HL-60 (cell line): ENCODE results near the gene TMPRSS6.
A peak's percentile ranks its signal among the peaks of the same experiment; 100 is the strongest.

Experiments used
- POLR2AphosphoS5 ChIP-seq: IDR thresholded peaks from 2 replicates; pipeline ENCODE4 v1.6.1; 2012; ENCODE audit warnings: low read depth
- TF ChIP-seq, protein P1 (sequence below): IDR thresholded peaks from one replicate; pipeline ENCODE4 v1.5.1; 2011; ENCODE audit warnings: low read length, control low read depth, inconsistent platforms; ENCODE audit not compliant: insufficient read depth

DNA sequence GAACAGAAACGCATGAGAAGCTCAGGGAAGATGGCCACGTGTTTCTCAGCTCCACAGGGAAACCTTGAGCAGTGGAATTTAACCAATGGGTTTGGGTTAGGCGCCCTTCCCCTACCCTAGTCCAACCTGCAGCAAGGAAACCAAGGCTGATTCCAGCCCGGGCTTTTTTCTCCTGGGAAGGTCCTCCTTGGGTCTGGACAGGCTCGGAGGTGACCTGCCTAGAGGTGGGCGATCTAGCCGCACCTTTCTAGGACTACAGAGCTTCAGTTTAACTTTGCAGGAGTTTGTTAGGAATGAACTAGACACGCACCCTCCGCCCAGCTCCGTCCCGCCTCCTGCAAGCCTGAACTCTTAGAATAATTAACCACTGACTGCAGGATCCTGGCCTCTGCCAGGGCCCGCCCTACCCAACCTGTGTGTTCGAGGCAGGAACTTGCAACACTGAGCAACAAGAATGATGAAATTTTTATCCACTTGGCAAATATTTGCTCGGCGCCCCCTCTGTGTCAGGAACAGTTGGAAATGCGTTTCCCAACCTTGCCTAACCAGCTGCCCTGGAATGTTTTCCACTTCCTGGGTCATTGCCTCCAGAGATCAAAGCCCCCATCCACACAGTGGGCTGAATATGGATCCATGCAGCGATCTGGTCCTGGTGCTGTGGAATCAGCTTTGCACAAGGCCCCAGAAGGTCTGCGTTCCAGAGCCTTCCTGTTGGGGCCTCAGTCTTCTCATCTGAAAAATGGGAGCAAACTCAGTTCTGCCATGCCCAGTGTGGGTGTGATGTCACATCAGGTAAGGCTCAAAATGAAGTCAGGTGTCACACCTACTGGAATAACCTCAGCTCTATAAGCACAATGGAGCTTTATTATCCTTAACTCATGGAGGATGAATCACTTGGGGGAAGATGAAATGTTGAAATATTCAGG is 76.7 kb downstream of the TMPRSS6 start:
- TF ChIP-seq, protein P1, sequence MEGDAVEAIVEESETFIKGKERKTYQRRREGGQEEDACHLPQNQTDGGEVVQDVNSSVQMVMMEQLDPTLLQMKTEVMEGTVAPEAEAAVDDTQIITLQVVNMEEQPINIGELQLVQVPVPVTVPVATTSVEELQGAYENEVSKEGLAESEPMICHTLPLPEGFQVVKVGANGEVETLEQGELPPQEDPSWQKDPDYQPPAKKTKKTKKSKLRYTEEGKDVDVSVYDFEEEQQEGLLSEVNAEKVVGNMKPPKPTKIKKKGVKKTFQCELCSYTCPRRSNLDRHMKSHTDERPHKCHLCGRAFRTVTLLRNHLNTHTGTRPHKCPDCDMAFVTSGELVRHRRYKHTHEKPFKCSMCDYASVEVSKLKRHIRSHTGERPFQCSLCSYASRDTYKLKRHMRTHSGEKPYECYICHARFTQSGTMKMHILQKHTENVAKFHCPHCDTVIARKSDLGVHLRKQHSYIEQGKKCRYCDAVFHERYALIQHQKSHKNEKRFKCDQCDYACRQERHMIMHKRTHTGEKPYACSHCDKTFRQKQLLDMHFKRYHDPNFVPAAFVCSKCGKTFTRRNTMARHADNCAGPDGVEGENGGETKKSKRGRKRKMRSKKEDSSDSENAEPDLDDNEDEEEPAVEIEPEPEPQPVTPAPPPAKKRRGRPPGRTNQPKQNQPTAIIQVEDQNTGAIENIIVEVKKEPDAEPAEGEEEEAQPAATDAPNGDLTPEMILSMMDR: no peak
- 0 out of 2 replicates have a peak, but pooled peaks have one; percentile 37 for TF ChIP-seq POLR2AphosphoS5
